Measurements from ENCODE around the gene PRR5L.

PRR5L gene

DNA sequence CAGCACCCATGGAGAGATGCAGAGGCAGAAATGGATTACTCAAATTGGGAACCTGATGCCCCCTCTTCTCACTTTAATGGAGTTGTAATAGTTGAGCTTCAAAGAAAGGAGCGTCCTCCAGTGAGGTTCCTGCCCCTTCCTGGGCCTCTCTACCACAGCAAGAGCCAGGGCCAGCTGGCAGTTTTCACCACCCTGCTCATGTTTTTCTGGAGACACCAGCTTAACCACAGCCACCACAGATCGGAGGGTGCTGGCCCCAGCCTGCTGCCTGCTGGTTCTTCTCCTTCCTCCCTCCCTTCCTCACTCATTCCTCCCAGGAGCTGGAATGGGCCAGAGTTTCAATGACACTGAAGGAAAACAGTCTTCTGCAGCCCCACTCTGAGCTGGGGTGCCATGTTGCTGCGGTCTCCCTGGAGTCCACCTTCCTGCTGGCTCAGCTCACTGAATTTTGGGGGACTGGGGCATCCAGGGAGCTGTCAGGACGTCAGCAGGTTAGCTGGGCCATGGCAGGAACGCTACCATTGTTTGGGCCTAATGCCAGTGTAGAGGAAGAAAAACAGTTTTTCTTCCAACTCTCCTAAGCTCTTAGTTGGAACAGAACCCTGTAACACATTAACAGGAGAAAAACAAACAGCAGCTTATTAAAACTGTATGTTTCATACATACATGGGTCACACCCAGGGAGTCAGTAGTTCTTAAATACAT is 156.3 kb downstream of the PRR5L start:
- no peak for TF ChIP-seq POLR2A (IDR thresholded peaks at IDR 0.05; ENCODE audit: low read length)
- no peak for TF ChIP-seq GATA1 (IDR thresholded peaks at IDR 0.05; ENCODE audit: low read depth, low read length)
- DNase-seq: no peak

DNA sequence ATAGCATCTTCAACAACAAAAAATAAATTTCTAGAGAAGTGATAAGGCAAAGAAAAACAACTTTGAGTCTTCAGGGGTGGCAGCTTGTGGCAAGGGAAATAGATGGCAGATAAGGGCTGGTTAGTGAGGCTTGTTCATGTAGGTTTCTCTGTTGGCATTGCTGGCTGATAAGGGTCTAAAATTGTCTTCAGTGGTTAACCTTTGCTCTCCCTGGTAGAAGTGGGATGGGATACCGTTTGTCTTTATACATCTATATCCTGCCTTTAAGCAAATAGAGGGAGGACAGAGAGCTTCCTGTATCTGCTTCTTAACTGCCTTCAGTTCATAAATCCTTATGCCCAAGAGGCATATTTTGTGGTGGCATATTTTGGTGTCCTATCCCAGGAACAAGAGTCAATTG is 156.9 kb downstream of the PRR5L start:
- DNase-seq: no peak
- TF ChIP-seq GATA1 (IDR thresholded peaks at IDR 0.05; ENCODE audit: low read depth, low read length) (no peak), POLR2A (IDR thresholded peaks at IDR 0.05; ENCODE audit: low read length) (no peak)

DNA sequence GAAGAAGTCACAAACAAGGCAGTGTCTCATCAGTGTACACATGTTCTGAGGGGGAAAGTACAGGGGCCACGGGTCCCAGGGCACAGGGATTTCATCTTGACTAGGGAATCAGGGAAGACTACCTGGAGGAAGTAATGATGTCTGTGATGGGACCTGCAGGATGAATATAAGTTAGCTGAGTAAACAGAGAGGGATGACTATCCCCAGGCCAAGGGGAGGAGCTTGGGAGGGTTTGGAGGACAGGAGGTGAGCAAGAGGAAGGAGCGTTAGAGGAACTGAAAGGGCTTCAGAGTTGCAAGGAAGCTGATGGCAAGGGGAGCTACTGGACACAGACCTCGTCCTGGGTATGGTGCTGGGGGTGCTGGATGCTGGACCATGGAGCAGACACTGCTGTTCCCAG is 157.6 kb downstream of the PRR5L start:
- no peak for TF ChIP-seq POLR2A (IDR thresholded peaks at IDR 0.05; ENCODE audit: low read length)
- TF ChIP-seq GATA1 (IDR thresholded peaks at IDR 0.05; ENCODE audit: low read depth, low read length): no peak

DNA sequence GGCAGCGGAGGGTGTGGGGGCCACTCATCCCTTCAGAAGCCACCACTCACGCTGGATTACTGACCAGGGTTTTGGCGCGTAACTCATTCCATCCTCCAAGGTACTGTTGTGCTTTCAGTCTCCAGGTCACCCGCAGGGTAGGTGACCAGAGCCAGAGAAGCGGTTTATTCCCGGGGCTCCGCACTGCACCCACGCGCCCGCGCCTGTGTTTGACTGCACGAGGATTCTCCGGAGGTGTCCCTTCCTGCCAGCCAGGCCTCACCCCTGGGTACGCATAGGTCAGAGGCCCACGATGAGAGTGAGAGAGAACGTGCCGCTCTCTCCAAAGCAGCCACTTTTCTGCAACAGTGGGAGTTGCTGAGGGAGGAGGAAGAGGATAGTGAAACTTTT is 158.5 kb downstream of the PRR5L start:
- no peak for DNase-seq
- TF ChIP-seq GATA1 (IDR thresholded peaks at IDR 0.05; ENCODE audit: low read depth, low read length) (no peak), POLR2A (IDR thresholded peaks at IDR 0.05; ENCODE audit: low read length) (no peak)

More for the DNA sequence above, 157.6 kb downstream of the PRR5L start:
- no peak for DNase-seq

DNA sequence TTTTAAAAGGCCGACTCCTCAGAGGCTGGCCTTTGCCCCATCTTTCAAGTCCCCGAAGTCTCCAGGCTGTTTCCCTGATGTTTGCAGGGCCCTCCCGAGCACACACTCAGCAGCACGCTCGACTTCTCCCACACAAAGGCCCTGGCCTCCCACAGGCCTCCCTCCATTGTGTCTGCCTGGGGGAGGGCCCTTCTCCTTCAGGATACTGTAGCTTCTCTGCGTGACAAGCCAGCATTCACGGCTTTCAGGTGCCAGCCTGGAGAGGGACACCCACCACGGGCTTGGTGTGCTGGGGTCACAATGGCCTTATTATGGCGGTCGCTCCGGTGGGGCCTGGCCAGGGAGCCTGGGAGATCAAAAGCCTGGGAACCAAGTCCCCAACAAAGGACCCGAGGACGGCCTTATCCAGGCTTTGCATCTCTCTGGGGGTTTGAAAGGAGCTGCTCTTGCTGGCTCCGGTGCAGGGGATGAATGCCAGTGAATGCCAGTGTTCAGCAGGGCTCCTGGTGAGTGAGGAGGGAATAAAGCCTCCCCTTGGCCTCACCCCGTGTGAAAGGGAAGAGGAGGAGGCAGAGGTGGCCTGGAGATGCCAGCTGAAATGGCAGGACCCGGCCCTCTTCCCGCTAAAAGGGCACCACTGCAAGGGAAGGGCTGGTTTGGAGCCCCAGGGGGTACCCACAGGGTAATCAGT is 159.0 kb downstream of the PRR5L start:
- TF ChIP-seq POLR2A (IDR thresholded peaks at IDR 0.05; ENCODE audit: low read length) (no peak), GATA1 (IDR thresholded peaks at IDR 0.05; ENCODE audit: low read depth, low read length) (no peak)
- DNase-seq: no peak

DNA sequence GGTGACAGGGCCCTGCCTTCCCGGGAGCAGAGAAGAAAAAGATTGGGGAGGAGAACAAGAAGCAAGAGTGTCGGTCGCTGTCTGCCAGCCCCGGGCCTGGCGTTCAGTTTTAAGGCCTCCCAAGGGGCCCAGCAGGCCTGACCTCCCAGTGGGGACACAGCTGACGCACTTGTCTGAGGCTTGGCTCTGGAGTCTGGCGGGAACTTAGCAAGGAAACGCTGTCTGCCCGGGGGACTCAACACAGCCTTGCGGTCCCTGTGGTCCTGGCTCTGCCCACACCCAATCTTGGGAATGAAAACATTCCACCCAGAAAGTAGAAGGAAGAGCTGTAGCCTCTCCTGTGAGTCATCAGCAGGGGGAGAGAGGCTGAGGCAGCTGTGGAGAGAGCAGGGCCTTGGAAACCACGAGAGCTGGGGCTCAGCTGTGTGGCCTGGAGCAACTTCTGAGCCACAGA is 159.6 kb downstream of the PRR5L start:
- no peak for DNase-seq
- no peak for TF ChIP-seq GATA1 (IDR thresholded peaks at IDR 0.05; ENCODE audit: low read depth, low read length)
- no peak for TF ChIP-seq POLR2A (IDR thresholded peaks at IDR 0.05; ENCODE audit: low read length)

DNA sequence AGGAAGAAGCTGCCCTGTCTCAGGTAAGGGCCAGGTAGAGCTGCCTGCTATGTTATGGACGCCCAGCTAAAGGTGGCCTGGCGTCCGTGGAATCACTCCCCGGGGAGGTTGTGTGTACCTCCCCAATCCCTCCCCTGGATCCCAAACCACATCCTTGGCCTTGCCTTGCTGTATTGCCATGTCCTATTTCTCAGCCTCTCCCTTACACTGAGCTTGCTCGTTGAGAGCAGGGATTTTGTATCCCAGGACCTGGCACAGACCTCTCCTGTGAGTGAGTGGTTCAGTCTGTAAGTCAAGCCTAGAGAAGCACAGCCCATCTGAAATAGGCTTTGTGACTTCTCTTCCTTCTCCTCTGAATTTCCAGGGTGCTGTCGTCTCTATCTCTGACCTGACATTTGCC is 160.1 kb downstream of the PRR5L start:
- TF ChIP-seq POLR2A (IDR thresholded peaks at IDR 0.05; ENCODE audit: low read length): no peak
- TF ChIP-seq GATA1 (IDR thresholded peaks at IDR 0.05; ENCODE audit: low read depth, low read length): no peak
- DNase-seq: no peak

DNA sequence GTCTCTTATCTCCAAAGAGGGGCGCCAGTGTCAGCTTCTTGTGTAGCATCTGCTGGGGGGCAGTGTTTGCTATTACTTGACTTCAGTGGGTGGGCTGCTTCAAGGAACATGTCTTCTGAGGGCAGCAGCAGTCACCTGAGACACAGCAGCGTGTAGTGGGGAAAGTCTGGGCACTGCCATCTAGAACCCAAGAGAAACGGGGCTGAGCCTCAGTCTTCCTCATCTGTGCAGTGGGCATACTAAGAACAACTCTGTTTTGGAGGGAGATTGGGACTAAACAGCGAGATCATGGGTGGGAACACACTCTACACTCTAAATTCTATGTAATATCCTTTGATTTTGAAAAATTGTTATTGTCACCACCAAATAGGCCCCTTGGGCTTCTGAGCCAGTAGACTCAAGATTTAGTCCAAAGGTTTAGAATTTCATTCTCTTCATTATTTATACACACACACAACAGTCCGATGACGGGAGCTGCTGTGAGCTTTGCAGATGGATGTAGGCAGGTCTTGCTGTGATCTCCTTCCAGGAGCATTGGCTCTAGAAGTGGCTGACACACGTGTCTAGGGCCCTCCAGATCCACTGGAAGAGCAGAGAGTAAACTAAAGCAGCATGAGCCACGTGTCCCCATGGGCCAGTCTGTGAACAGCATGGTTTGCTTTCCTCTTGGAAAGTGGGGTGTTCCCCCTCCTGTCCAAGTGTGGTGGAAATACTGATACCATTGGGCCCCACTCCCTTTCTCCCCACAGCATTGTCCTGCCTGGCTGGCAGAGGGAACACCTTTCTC is 162.2 kb downstream of the PRR5L start:
- DNase-seq: no peak
- TF ChIP-seq GATA1 (IDR thresholded peaks at IDR 0.05; ENCODE audit: low read depth, low read length) (no peak), POLR2A (IDR thresholded peaks at IDR 0.05; ENCODE audit: low read length) (no peak)

DNA sequence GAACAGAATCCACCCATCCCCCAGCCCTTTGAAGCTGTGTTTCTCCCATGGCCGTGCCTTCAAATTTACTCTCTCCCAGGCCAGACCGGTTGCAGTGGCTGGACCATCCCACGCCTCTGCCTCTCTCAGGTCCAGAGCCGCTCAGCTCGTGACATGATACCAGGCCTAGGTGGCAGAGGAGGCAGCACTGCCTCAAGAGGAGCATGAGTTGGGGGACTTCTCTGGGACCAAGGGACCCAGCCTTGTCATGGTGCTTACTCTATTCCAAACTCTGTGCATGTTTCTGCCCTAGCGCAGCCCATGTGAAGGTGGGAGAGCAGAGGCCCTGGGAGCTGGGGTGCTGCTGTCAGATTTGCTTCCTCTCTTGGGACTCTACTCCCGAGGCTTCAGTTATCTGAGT is 163.0 kb downstream of the PRR5L start:
- DNase-seq: no peak
- TF ChIP-seq GATA1 (IDR thresholded peaks at IDR 0.05; ENCODE audit: low read depth, low read length): no peak
- TF ChIP-seq POLR2A (IDR thresholded peaks at IDR 0.05; ENCODE audit: low read length): no peak

DNA sequence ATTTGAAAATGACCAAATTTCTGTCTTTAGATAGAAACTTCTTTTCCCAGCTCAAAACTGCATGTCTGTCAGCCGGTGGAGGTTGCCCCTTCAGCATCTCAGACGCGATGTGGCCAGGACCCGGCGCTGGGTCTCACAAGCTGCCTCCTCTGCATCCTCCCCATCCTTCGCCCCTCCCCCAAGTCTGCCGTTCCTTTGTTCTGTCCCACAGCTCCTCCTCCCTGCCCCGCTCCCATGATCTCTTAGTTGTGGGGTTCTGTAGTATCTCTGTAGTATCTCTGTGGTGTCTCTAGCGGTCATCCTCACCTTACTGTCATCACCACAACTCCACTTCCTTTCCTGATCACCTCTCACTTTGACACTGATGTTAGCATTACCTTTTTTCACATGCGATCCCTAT is 164.1 kb downstream of the PRR5L start:
- DNase-seq: no peak

DNA sequence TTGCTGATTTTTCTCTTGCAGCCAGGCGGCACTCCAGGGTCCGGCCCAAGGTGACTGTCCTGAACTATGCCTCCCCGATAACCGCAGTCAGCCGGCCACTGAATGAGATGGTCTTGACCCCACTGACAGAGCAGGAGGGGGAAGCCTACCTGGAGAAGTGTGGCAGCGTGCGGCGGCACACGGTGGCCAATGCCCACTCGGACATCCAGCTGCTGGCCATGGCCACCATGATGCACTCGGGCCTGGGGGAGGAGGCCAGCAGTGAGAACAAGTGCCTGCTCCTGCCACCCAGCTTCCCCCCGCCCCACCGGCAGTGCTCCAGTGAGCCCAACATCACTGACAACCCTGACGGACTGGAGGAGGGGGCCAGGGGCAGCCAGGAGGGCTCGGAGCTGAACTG is 166.2 kb downstream of the PRR5L start:
- no peak for DNase-seq
- no peak for TF ChIP-seq POLR2A (IDR thresholded peaks at IDR 0.05; ENCODE audit: low read length)
- TF ChIP-seq GATA1 (IDR thresholded peaks at IDR 0.05; ENCODE audit: low read depth, low read length): no peak

More for the DNA sequence above, 164.1 kb downstream of the PRR5L start:
- no peak for TF ChIP-seq GATA1 (IDR thresholded peaks at IDR 0.05; ENCODE audit: low read depth, low read length)
- no peak for TF ChIP-seq POLR2A (IDR thresholded peaks at IDR 0.05; ENCODE audit: low read length)

DNA sequence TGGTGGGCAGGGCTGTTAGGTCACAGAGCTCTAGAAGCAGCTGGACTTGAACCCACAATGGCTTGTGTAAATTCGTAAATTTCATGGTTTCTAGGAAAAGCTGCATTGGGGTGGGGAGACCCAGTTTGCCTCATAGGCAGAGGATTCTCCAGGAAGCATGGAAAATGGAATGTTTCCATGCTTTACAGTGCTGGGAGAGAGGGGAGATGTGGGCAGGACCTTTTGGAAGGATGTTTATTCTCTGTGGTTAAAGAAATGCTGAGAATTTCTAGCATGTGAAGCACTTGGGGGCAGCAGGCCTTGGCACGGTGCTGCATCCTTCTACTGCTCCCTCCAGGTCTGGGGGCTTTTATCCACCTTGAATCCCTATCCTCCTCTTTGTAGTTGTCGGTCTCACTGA is 167.7 kb downstream of the PRR5L start:
- no peak for TF ChIP-seq POLR2A (IDR thresholded peaks at IDR 0.05; ENCODE audit: low read length)
- no peak for TF ChIP-seq GATA1 (IDR thresholded peaks at IDR 0.05; ENCODE audit: low read depth, low read length)
- no peak for DNase-seq

DNA sequence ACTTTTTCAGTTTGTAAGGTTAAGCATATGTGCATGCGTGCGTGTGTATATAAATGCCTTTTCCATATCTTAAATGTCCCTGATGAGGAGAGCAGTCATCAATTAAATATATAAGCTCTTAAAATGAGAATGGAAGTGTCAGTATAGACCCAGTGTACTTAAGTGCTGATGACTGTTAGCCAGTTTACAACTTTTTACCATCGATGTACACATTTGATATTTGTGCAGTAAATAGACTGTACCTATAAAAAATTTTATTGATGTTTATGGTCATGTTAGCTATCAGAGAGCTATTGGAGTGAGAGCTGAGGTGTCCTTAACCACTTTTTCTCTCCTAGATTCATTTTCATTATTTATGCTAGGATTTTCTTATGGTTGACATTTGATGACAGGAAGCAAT is 168.6 kb downstream of the PRR5L start:
- DNase-seq: no peak
- TF ChIP-seq POLR2A (IDR thresholded peaks at IDR 0.05; ENCODE audit: low read length): no peak
- no peak for TF ChIP-seq GATA1 (IDR thresholded peaks at IDR 0.05; ENCODE audit: low read depth, low read length)

DNA sequence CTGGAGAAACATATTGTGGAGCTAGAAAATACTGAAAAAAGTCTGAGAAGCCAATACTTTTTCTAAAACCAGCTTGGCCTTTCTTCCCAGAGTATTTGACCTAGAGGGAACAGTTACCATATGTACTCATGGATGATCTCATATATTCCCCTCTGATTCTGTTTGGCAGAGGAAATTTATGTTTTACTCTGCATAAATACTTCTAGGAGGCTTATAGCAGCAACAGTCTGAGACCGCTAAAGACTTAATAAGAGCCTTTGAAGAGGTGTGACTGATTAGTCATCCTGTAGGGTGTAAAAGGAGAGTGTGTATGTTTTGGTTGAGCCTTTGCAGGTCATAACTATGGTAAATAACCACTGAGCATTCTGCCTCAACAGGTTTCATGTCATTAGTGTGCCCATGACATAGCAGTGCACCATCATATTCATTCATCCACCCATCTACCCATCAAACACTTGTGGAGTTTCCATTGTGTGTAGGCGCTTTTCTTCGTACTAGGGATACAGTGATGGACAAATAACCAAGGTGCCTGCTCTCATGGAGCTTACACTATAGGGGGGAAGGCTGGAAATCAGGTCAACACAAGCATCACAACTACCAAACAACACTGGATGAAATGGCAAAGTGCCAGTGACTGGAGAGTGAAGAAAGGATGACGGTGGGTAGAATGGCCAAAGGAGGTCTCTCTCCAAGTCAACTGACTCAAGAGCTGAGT is 169.5 kb downstream of the PRR5L start:
- TF ChIP-seq POLR2A (IDR thresholded peaks at IDR 0.05; ENCODE audit: low read length) (no peak), GATA1 (IDR thresholded peaks at IDR 0.05; ENCODE audit: low read depth, low read length) (no peak)
- no peak for DNase-seq

Data from erythroblast (primary cell).